Hematopoietic multipotent progenitor cell treated with erythropoietin and hydrocortisone succinate and interleukin-3 and kit ligand, for 6 days (in vitro differentiated cells): ENCODE results near the gene COX17.

Experiments used
- DNase-seq: peaks from one replicate; pipeline ENCODE4 v3.0.0-alpha.2; 2015

The COX17 gene

DNA sequence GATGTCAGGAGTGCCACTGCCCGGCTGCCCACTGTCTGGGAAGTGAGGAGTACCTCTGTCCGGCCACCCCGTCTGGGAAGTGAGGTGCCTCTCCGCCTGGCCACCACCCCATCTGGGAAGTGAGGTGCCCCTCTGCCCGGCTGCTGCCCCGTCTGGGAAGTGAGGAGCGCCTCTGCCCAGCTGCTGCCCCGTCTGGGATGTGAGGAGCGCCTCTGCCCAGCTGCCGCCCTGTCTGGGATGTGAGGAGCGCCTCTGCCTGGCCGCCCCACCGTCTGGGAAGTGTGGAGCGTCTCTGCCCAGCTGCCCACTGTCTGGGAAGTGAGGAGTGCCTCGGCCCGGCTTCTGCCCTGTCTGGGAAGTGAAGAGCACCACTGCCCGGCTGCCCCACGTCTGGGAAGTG, 3.3 kb downstream of the COX17 start:
- DNase-seq = no peak

DNA sequence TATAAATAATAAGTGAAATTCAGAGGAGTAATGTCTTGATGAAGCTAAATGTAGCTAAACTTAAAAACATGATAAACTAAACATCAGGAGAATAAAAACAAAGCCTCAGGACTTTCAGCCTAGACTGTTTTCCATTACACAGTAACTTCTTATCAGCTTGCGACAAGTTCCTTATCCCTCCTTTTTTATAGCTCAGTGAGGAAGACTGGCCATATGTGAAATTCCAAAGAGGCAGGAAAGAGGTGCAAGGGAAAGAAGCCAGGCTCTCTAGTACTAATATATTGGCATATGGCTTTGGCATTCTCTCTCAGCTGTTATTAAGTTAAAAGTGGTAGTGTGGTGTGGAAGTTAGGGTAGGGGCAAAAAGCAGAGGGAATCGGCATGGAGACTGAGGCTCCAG, 4.4 kb downstream of the COX17 start:
- DNase-seq = no peak

DNA sequence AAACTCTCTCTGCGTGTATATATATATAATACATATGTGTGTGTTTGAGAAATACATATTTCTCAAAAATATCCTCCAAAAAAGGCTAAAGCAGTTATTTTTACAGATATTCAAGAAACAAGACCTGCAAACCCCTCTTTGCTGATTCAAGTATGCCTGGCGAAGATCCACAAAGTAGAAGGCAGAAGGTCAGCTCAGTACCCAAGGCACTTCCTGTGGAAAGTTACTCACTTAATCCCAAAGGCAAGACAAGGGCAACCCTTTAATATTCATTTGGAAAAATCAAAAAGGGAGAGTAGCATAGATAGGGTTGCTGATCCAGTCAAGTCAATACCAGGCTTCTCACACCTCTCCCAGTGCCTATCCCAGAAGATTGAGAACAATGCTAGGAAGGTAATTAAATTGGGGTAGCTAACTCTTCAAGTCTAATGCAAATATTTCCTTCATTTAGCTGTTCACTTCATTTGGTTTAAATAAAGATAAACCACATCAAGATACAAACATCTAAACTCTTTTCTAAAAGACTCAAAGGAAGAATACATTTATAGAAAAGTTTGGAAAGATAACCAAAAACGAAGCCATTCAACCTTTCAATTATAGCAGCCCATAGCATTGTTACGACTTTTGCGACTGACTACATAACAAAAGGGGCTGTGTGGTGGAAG, 7.2 kb downstream of the COX17 start:
- DNase-seq = no peak

DNA sequence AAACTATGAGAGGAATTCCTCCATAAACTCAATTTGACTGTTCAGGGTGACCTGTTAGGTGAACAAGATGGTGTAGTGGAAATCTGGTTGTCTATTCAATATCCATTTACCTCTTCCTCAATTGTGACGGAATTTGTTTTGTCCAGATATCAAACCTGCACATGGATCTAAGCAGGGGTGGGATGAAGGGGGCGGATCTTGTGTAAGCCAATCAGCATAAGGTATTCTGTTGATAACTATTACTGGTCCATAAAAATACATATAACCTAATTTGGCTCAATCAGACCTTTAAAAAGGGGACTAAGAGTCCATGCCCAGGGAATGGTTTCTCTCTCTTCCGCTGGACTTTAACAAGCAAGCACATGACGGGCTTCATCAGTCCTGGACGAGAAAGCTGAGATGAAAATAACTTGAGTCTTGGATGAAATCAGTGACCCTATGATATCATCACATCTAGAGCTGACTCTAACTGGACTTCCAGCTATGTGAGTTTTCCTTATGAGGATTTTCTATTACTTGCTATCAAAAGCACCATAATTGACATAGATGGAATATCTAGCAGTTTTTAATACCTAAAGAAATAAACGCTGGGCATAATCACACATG, 11.1 kb downstream of the COX17 start:
- DNase-seq = no peak

DNA sequence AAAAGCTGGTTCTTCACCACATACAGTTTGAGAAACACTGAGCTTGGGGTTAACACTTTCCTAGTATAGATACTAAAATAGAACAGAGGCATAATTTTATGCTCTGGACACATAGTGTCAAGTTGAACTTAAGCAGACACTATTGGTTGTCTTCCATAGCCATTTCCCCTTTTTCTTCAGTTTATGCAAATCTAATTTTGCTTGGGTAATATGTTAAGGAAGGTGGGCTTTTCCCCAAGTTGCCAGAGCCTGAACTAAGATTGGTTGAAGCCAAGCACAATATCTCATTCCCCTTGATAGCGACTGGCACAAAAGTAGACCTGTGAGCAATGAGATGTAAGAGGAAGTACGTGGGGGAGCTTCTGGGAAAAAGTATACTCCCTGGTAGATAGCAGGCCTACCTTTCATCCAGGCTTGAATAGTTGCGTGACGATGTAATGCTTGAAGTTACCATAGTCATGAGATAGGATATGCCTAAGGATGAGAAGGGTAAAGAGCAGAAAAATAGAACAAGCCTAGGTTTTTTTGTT, 12.3 kb downstream of the COX17 start:
- no peak for DNase-seq

DNA sequence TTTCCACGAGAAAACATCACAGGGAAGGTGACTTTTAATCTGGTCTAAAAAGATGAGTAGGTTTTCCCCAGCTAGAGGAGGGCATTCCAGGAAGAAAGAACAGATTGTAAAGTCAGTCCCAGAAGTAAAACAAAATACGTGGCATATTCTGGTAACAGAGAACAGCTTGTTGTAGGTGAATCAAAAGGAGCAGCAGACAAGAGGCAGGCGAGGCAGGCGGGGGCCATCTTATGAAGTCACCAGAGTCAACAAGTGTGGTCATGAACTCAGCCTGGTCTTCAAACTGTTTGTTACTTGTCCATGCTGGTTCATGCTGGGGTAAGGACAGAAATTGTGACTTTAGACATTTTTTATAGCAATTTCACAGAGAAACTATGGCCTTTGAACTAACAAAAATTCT, 12.8 kb downstream of the COX17 start:
- DNase-seq = no peak

DNA sequence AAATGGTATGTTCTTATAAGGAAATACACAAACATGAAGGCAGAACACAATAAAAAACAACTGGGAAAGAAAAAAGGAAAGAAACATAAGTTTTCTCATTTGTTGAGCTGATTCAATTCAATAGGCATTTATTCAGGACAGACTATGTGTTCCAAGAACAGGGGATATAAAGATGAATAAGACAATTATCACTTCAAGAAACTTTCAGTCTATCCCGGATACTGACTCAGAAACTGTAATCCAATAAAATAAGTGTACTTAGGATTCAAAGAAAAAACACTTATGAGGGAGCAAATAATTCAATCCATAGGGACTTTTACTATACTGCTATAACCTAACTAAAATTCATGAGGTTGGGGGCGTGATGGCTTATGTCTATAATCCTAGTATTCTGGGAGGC, 13.3 kb downstream of the COX17 start:
- no peak for DNase-seq

DNA sequence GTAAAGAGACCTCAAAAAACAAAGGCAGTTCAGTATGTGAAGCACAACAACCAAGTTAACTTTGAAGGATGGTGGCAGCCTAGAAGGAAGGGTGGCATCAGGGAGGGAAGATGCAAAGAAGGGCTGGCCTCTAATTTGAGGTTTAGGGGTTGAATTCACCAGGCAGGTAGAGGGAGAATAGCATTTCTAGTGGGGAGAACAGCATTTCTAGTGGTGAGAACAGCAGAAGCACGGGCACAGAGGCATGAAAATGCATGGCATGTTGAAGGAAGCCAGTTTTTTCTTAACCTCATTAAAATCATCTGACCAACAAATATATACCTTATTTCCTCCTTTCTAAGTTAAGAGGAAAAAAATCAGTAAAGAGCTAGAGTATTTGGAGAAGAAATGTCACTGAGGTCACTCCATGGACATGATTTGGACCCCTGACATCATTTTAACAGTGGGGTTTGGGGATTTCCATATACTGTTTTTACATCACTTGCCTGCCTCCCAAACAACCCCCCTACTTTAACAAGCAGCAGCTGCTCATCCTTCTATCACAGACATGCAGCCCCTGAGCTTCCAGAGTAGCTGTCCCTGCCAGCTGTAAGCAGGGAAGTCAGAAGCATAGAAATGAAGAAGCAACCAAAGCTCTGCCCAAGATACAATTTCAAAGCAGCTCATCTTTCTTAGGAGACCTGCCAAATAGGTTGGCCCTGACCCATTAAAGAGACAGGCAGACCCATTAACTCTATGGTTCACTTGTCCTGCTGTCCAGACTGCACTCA, 14.4 kb downstream of the COX17 start:
- DNase-seq = no peak

DNA sequence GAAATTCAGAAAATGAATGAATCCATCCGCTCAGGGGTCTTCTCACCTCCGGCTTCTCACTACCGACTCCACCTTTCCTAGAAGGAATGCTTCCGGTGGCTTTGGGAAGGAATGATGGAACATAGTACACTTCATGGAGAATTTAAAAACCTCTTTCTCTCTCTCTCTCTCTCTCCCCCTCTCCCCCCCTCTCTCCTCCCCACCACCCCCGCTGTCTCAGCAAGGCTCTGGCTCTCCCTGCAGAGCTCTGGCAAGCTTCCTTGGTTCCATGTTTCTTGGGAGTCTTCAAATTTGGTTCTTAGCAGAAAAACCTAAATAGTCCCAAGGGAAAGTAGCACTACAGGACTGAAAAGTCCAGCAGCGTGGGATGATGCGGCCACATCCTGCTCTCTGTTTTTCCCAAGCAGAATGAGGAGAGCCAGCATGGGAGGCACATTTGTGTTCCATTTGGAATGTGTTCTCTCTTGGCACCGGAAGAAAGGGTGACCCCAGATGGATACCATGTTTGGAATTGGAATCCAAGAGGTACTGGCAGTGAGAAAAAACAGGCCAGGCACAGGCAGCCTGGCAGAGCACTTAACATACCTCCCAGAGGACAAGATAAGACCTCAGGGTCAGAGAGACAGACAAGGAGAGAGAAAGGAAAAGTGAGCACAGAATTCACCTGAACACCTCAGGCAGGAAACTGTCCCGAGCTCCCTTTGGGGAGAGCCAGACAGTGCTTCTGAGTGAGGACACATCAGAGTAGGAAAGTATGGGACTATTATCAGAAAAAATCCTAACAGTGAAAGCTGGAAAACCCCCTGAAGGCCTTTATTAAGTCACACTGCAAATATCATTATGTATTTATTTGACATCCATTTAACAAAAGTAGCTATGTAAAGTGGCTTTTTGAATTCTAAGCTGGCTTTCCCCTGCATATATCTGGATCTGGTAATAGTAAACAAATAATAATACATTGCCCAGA, 16.4 kb downstream of the COX17 start, which contains the start of gene POPDC2:
TSS of gene POPDC2 (minus strand) at position 116 of the 967 bp plus-strand sequence. CDS start 166 bp downstream, outside the sequence.
- no peak for DNase-seq

DNA sequence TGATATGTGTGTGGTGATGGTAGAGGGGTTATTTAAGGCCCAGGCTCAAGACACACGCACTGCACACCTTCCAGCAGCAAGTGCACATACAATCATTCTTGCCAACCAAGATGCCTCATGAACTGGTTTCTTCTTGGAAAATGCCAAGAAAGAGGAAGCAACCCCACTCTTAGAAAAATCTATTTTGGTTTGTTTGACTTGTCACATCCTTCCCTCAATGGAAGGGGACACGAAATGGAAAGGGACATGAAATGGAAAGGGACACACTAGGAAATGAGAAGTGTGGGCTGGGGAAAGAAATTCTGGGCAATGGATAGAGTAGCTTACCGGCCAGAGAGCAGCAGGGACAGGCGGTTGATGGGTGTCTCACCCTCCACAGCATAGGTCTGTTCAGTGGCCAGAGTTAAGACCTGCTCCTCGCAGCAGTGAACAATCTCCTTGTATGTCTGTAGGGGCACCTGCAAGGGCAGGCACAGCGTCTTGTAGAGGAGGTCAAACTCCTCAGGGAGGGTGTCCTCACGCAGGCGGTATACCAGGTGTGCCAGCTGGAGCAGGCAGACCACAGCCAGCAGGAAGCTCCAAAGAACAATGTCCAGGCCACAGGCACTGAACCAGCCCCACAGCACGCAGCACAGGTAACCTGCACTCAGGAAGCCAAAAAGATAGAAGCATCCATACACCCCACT, 17.5 kb downstream of the COX17 start:
- DNase-seq = no peak

DNA sequence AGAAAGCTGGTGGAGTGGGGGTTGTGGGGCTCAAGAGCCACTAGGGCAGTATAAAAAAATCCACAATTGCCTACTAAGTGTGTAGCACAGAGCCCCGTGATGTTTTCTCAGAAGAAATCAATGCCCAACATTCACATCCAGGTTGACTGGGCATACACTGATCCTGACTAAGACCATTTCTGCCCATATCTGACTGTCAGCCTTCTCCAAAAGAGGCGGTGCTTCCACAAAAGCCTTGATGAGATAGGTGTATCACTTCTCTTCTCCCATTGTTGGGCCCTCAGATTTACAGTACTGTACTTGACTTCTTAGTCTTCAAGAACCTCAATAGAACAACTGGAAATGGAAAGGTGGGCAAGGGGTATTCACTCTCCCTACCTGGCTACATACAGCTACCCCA, 18.2 kb downstream of the COX17 start:
- no peak for DNase-seq

DNA sequence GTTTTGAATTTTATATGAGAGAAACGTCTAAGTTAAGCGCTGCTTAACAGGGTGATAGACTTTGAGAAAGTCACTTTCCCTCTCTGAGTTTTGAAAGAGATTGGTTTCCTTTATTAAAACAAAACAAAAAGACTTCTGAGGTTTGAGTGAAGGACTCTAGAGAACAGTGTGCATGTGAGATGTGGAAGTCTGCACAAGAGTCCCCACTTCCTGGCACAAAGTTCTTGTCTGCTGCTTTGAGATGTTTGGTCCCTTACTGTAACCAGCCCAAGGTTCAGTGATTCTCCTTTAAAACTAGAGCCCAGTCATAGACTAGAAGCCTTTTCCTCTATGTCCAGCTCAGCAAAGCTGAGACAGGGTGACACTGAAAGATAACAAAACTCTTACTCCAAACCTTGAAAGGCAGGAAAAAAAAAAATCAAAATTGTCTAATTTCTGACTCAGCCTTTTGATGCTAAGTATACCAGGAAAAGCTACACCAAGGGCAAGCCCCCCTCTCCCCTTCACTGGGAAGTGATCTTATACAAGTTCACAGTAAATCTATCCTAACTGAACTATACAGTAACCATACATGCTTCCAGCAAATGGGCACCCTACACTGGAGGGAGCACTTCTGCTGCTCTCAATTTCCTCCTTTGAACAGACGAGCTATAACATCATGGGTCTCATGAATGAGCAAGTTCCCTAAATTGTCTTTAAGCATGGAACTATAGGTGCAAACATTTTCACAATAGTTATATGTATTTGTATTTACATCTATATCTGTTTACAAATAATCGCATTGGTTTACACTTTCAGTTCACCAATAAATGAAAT, 19.1 kb downstream of the COX17 start:
- DNase-seq = no peak

DNA sequence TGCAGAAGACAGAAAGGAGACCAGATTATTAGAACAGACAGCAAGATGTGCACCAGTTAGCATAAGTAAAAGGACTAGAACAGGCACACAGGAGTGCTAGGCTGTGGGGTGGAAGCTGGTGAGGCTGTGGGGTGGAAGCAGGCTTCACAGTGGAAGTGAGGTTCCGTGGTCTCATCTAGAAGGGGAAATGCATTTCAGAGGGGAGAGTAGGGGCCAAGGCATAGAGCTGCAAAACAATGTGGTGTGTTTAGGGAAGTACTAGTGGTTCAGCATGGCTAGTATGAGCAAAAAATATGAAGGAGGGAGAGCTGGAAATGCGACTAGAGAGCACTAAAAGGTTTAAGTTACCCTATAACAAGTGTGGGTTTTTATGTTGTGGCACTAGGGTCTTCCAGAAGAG, 23.3 kb downstream of the COX17 start:
- peak; percentile 36 for DNase-seq

DNA sequence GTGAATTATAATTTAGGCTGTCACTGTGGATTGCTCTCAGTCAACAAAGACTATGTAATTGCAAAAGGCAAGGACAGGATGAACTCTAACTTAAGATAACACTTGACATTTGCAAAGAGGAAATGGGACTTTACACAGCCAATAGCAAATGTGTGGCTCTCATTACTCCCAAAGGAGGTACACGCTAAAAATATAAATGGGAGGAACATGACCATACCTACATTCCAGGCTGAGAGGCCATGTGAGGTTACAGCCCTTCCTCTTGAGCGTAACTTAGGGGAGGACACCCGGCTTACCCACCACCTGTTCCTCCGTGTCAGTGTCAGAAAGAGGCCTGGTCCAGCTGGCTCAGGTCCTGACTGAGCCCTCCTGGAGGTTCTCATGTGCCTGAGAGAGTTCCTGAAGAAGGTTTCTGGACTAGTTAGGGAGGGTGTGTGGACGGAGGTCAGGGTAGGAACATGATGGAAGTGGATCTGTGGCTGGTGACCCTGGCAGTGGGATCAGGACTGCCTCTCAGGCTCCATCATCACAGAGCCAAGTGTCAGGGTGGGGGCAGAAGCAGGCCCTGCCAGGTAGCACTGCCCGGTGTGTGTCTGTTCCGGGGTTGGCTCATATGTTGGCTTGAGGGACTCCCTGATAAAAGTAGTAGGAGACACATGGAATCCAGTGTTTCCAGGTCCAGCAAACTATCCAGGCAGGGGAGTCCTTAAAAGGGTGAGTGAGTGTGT, 24.7 kb downstream of the COX17 start:
- DNase-seq = no peak

DNA sequence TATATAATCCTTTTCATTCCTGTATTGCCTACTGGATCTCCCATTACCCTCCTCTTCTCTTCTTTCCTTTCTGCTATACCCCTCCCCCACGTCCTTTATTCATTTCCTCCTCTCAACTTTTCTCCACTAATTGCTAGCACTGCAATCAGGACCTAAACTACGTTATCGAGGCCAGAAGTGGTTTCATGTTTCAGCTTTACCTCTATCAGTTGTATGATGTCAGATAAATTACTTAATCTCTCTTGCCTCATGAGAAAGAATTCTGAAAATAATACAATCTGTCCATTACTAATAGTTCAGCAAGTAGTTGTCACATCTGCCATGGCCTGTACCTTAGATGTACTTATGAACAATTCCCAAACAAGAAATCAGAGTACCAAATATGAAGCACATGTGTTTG, 27.4 kb downstream of the COX17 start:
- DNase-seq = peak; percentile 40

DNA sequence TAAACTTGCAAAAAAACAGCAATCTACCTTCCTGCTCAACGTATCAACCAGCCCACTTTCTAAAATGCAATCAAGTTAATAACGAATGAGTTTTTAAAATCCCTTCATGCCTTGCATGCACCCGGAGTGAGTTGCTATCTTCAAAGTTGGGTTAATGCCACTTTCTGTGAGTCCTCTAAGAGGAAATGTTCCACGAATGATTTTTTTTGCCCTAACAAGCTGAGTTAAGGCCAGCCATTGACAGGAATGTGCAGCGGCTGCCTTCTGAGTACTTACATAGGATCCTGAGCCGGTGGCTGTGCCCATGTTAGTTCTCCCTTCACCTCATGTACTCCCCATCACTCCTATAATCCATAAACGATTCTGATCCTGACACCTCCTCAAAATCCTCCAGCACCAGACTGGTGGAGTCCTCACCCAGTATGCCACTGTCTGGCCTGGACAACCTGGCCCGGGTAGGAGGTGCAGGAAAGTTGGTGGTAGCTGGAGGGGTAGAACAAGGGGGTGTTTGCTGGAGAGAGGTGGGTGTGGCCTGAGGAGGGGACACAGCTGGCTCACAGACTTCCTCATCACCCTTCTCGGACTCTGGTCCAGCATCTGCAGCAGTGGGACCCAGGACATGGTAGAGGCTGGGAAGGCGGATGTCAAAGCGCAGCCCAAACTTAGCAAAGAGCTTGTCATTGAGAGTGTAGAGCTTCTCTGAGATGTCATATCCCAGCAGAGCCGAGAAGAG, 29.2 kb downstream of the COX17 start:
- DNase-seq = no peak

DNA sequence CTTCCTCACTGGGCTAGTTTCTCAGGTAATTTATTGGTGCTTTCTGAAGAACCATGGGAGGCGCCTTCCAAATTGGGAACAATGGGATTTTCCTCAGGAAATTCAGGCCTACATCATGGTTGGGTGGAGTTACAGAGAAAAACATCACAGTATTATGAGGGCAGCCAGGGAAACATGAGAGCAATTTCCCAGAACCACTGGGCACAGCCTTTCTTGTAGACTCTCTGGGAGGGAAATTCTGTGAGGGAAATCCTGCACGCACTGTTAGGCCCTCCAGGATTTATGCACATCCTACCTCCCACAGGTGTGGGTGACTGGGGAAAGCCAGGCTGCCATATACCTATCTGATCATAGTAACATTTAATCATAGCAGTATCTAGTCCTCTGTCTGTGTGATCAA, 30.0 kb downstream of the COX17 start:
- DNase-seq = no peak

DNA sequence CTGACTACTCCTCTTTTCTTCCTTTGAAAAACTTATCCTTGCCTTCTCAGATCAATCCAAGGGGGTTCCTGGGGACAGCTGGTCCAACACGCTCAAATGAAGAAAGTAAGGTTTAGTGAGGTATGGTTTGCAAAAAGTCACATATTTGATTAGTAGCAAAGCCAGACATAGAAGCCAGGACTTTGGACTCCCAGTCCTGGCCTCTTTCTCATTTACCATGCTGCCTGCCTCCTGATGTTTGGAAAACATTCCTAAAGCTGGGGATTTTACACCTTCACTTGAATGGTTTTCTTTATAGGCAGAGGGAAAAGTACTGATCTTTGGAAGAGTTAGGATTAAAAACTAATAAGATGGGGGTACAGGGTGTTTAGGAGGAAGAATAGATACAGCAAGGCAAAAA, 31.4 kb downstream of the COX17 start:
- no peak for DNase-seq

DNA sequence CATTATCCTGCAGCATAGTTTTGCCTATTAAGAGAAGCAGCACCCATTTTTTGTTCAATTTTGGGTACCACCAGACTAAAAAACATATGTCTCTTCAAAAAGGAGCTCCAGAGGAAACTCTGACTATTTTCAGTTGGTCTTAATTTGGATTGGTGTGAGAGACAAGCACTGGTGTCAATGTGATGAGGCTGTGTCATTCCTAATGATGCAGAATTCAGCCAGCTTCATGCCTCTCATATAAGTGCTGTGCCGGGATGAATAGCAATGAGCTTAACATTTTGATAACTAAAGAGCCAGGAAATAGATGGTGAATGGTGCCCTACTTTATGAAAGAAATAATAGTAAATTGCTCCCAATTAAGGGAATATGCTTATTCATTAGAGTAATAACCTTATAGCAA, 32.7 kb downstream of the COX17 start:
- DNase-seq = no peak

DNA sequence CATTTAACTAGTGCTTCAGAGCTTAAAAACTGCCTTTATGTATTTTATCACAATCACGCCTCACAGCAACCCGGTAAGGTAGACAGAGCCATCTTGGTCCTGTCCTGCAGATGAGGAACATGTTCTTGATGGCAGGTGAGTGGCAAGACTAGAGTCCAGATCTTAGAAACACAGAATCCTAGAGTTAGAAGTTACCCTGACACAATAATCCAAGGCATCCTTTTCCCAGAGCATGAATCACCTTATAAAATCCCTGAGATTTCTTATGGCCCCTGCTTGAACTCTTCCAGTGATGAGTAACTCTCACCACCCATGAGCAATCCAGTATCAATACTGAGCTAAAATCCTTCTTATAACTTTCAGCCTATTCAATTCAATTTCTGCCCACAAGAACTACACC, 33.7 kb downstream of the COX17 start:
- no peak for DNase-seq
